ENCODE results near the gene NES. TPM values are rescaled to one million over a fixed set of nuclear protein-coding genes. Genes with fewer than 3 reads are reported as not detected.

NES gene
- total RNA-seq, 1 donor from 2014 or later = 32.9 TPM

GRCh38 chr1:156680056-156680455, 2.8 kb upstream of the NES start:
- no peak for DNase-seq (ENCODE audit: low read depth in 2 of 2)

- peak; percentile 84 to 88 for DNase-seq (ENCODE audit: low read depth in 2 of 2)
These were observed 699 bp upstream of the NES start for GRCh38 chr1:156677616-156678596.

- DNase-seq (ENCODE audit: low read depth in 2 of 2) = peak; percentile 43 to 44
These were observed 940 bp downstream of the NES start for GRCh38 chr1:156676114-156676819.

GRCh38 chr1:156675210-156676113, 1.7 kb downstream of the NES start:
- peak in 1 of 2 donors; percentile 21 for DNase-seq (ENCODE audit: low read depth in 2 of 2)

- peak in 1 of 2 donors; percentile 25 for DNase-seq (ENCODE audit: low read depth in 2 of 2)
These were observed 3.7 kb downstream of the NES start for GRCh38 chr1:156673387-156674121.

DNA sequence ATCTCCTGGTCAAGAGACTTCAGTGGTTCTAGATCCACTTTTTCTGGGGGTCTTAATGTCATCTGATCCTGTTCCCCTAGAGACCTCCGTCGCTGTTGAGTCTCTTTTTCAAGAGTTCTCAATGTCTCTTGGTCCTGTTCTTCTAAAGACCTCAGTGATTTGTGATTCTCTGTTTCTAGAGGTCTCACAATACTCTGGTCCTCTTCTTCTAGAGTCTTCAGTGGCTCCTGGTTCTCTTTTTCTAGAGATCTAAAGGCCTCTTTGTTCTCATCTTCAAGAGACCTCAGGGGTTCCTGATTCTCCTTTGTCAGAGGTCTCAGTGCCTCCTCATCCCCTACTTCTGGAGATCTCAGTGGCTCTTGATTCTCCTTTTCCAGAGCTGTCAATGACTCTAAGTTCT, 5.4 kb downstream of the NES start:
- DNase-seq (ENCODE audit: low read depth in 2 of 2) = no peak

DNA sequence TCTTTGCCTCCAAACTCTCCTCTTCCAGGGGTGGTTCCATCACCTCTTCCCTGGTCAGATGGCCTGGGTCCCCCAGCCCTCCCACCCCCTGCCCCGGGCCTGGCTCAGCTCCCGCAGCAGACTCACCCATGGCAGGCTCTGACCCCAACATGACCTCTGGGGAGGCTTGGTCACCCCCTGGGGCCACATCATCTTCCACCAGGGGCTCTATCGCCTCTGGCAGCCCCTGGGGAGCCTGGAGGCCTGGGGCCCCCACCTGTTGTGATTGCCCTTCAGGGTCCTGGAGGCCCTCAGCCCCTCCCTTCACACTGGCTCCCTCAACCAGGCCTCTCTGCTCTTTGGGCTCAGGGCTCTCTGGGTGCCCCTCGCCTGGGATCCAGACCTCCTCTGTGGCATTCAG, 6.4 kb downstream of the NES start:
- DNase-seq (ENCODE audit: low read depth in 2 of 2) = no peak

- DNase-seq (ENCODE audit: low read depth in 2 of 2) = no peak
These were observed 6.8 kb downstream of the NES start for GRCh38 chr1:156670359-156670758.

- DNase-seq (ENCODE audit: low read depth in 2 of 2) = no peak
These were observed 7.4 kb downstream of the NES start for GRCh38 chr1:156669794-156670193.

DNA sequence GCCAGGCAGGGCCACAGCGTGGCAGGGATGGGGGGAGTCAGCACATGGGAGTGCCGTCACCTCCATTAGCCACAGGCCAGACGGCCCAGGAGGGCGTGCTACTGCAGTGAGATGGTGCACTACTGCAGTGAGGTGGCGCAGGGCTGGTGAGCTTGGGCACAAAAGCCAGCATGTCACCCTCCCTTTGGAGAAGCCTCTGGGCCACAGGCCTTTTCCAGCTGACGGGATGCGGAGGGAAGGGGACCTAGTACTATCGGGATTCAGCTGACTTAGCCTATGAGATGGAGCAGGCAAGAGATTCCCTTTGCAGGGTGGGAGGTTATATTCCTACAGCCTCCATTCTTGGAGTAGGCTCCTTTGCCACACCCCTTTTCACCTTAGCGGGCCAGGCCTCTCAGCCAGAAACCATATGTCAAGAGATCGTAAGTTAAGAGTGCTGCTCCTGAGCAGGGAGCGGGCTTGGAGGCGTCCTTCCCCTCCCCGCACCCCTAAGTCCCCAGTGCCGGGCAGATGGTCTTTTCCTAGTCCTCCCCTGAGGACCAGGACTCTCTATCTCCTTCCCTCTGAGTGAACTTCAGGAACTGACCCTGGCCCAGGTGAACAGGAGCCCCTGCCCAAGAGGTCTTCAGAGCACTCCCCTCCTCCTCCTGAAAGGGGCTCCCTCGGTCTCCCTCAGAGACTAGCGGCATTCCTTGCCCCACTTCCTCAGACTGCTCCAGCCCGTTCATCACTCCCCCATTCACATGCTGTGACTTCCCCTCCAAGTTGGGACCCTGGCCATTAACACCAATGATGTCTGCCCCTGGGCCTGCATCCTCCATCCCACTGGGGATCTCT, 8.2 kb downstream of the NES start:
- DNase-seq (ENCODE audit: low read depth in 2 of 2) = no peak

GRCh38 chr1:156667968-156668709, 9.1 kb downstream of the NES start:
- no peak for DNase-seq (ENCODE audit: low read depth in 2 of 2)

GRCh38 chr1:156667610-156667967, 9.6 kb downstream of the NES start:
- no peak for DNase-seq (ENCODE audit: low read depth in 2 of 2)

DNA sequence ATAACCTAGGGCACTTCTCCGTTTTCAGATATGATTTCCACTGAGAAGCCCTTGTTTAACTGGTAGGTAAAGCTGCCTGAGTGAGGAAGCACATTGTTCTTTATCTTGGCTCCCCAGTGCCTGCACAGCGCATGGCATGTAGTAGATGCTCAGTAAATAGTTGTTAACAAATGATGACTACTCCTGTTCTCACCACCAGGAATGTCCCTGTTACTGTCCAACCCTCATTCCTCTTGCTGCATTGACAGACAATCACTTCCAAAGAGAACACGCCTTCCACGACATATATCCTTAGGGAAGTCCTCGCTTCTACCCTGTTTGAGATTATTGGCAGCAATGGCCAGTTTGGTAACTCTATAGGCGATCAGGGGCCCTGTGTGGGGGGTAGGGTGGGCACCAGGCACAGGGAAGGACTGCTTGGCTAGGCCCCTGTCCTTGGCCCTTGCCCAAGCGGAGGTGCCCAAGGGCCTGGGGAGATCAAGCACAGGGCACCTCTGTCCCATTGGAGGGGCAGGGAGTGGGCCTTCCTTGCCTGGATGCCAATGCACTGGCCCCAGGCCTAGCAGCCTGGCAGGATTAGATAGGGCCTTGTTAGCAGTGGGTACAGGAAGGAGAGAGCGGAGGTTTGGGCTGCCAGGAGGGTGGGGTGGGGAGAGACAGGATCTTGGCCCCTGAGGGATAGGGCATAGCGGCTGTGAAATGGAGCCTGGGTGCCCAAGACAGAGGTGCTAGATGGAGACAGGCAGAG, 10.2 kb downstream of the NES start:
- DNase-seq (ENCODE audit: low read depth in 2 of 2) = peak in 1 of 2 donors; percentile 18

DNA sequence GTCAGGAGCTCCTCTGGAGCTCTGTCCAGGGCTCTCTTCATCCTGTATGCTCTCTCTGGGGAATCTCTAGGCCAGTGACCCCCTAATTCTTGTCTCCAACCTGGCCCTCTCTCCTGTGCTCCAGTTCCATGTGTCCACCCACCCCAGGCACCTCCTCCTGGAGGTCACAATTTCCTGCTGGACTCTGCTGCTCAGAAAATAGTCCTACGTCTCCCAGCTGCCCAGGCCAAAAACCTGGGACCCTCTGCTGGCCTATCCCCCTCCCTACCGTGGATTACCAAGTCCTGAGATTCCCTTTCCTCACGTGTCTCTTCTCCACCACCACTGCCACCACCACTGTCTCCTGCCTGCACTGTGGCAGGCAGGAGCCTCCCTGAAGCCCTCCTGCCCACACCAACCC, 11.7 kb downstream of the NES start:
- DNase-seq (ENCODE audit: low read depth in 2 of 2) = no peak

DNA sequence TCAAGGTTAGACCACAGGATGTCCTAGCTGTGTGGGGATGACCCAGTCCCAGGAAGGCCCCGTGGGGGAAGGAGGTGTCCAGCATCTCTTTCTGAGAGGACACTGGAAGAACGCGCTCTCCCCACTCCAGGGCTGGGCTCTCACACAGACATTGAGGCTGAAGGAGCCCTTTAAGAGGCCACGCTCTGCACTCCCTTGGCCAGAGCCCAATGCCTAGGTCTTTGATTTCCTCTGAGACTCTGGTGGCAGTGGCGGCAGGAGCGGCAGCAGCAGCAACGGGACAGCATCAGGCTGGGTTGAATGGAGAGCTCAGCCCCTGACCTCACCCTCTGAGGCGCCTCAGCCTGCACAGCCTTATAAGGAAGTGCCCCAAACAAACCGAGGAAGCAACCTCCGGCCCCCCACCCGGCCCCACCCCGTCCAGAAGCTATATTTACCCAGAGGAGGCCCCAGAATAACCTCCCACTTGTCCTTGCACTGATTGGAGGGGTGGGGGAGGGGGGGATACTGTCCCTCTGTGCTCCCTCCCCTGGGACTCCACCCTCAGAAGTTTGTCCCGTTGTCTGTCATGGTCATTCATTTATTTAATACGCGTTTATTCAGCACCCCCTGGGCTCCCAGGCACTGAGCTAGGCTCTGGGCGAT, 12.3 kb downstream of the NES start:
- DNase-seq (ENCODE audit: low read depth in 2 of 2) = peak in 1 of 2 donors; percentile 41

DNA sequence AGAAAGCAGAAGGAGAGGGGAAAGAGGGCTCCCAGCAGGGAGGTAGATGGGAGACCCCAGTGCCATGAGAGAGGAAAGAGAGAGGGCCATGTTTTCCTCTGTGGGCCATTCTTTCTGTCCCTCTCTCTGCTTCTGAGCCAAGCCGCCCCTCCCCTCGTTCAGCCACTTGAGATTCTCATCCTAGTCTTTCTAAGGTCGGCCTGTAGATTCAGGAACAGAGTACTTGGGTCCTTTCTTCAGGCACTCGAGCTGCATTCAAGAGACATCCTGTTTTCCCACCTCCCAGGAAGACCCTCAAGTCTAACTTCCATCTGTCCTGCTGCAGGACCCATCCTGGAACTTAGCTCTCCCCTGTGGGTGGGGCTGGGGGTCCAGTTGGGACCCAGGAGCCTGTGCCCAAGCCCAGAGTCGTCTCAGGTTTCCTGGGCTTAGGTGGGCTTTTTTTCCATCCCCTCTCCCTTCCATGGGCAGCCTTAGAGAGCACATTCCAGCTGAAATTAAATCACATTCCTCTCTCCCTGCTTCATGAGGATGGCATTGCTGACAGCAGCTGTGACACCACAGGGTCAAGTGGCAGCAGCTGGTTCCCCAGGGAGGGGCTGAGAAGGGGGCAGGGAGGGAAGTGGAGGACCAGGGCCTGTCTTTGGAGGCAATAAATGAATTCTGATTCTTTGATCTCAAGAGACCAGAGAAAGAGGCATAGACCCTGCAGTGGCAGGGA, 13.0 kb downstream of the NES start:
- DNase-seq (ENCODE audit: low read depth in 2 of 2) = no peak

- DNase-seq (ENCODE audit: low read depth in 2 of 2) = peak in 1 of 2 donors; percentile 63
These were observed 14.0 kb downstream of the NES start for GRCh38 chr1:156663178-156663577.

GRCh38 chr1:156662800-156663055, 14.5 kb downstream of the NES start:
- no peak for DNase-seq (ENCODE audit: low read depth in 2 of 2)

All from lung microvascular endothelial cell (primary cell).